HG03558 (cell line): ENCODE measurements around the gene S100A4.

Source experiments
- ATAC-seq: cut with Tn5 transposase; IDR thresholded peaks from one replicate; pipeline ENCODE4 v1.9.1; 2021; ENCODE audit warnings: moderate number of reproducible peaks; ENCODE audit not compliant: unreplicated experiment; ENCODE audit errors: extremely low read depth

The S100A4 gene

DNA sequence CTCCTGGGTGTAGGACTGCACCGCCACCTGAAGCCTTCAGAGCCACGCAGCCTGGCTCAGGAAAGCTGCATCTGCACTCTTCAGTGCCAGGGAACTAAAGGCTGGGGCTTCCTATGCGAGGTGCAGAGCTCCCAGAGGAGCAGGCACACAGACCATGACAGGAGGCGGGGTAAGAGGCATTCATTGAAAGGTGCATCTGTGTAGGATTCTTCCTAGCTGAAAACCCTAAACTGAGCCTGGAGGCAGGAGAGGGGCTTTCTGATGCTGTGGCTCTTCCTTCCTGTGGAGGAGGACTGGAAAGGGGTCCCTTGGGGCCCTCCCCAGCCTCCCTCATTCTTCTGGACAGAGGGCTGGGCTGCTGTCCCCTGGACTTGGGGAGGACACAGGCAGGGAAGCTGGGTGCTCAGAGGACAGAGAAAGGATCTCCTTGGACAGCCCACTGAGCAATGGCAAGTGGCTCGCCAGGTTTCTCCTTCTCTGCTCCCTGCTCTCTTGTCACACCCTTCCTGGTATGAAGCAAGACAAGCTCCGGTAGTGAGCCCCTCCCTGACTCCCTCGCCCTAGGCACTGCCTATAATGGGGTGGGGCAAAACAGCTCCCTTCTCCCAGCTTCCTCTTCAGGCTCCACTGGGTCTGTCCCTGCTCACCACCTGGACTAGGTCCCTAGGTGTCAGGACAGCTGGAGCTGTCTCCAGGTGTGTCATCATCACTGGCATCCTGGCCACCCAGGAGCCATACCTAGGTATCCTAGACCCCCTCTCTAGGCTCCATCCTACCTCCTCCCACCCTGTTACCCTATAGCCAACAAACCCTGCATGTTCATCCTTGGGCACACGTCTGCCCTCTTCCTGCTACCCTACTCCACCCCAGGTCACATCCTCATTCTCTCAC lies 29.9 kb downstream of the S100A4 start:
- no peak for ATAC-seq

- ATAC-seq, result no peak
Measured at GRCh38 chr1:153513666-153514065, 31.9 kb downstream of the S100A4 start.

DNA sequence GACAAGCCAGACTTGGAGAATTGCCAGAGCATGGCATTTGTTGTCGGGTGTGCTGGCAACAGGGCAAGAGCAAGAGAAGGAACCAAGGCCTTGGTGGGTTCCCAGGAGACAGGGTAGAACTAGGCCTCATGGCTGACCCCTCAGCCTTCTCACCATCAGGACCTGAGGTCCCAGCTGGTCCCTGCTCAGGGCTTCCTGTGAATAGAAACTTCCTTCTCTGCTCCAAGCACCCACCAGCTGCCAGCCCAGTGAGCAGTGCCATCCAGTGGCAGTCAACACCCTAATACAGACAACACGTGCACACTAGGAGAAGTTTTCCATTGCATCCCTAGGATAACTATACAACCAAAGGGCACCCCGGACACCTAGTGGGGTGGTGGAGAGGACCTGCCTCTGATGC lies 32.6 kb downstream of the S100A4 start:
- ATAC-seq, result no peak

- ATAC-seq, result no peak
Measured at GRCh38 chr1:153510984-153511410, 34.6 kb downstream of the S100A4 start.

DNA sequence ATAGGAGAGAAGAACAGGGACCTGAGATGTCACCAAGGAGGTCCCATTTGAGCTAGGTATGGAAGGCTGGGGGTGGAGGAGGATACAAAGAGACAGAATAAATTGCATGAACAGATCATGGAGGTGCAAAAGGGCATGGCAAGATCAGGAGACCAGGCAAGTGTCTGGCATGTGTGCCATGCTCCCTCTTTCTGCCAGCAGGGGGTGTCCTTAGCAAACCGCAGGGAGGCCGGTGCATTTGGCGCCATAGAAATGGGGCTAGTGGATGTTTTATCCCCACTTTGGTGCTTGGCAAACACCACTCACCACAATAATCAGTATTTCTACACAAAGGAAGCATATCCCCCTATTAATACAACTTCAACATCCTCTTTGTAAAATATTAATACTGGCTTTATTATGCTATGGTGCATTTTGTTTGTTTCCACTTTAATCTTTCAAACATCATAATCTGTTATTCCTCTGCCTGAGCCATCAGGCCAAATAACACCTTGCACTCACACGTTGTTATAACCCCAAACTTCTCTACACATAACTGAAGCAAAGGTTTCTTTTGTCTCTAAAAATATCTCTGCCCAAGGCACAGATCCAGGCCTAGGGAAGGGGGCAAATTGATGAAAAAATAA lies 35.8 kb downstream of the S100A4 start:
- ATAC-seq, result no peak

DNA sequence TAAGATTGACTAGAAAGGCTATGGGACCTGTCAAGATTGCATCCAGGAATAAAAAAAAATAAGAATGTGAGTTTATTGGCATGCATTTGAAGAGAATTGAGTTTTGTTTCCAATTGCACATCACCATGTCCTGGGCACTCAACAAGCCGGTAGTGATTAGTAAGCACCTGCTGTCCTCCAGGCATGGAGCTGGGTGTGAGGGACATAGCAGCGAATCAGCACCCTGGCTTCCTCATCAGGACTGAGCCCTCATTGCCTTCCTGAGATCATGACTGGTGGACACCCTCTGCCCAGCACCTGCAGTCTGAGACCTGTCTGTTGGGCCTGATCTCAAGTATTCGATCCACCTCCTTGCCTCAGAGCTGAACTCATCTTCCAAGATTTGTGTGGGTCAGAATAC lies 36.6 kb downstream of the S100A4 start:
- ATAC-seq, result no peak

GRCh38 chr1:153507926-153508583 lies 37.6 kb downstream of the S100A4 start:
- no peak for ATAC-seq

- ATAC-seq, result no peak
Measured at GRCh38 chr1:153506831-153507413, 38.7 kb downstream of the S100A4 start.

GRCh38 chr1:153506386-153506785 lies 39.2 kb downstream of the S100A4 start:
- ATAC-seq, result no peak

DNA sequence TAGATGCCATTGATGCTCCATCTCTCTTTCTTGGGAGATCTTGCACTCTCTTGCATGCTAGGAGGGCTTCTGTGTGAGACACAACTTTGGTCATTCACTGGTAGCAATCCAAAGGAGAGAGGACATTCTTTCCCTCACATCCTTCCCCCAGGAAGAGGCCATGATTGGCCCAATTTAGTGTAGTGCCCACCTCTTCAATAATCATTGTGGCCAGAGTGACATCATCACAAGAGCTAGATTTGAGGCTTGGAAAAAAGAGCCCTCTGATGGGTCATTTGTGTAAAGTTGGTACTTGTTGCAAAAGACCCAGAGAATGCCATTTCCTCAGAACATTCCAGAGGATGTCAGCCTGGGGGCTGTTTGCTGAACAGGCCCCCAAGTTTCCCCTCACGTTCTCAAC lies 40.0 kb downstream of the S100A4 start:
- ATAC-seq, result no peak

- ATAC-seq, result no peak
Measured at GRCh38 chr1:153503766-153504165, 41.8 kb downstream of the S100A4 start.

DNA sequence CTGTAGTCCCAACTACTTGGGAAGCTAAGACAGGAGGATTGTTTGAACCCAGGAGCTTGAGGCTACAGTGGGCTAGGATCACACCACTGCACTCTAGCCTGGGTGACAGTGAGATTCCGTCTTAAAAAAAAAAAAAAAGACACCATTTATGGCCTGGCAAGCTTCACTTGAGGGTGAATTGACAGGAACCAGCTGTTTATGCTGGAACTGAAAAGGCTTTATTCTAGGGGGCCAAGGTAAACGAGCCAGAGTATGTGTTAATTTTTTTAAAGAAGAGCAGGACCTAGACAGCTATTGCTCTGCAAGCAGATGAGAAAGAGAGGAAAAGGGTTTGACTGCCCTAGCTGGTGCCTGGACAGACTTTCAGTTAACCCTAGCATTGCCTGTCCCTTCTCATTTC lies 46.9 kb downstream of the S100A4 start:
- ATAC-seq, result no peak

- no peak for ATAC-seq
Measured at GRCh38 chr1:153495536-153495935, 50.1 kb downstream of the S100A4 start.

DNA sequence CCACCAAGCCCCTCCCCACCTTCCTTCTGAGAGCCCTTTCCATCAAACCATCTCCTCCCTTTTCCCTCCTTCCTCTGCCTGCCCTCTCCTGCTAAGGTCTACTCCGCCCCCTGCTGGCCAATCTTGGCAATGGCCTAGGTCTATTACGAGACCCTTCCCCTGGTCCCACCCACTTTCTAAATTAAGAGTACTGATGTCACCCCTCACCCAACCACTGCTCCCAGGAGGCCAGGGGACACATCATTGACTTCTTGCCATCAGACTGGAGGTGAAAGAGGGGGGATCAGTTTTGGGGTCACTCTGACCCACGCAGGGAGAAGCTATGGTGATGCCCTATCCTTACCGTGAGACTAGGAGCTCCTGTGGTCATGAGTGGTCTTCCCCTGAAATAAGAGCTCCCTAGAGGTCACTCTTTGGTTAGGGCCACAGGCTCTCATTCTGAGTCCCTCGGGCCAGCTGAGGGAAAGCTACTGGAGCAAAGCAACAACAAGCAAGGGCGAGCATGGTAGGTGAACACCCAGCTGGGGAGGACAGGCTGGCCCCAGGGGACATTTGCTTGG lies 50.5 kb downstream of the S100A4 start:
- no peak for ATAC-seq
